Stomach (tissue), 4 donors: ENCODE measurements around the gene PDLIM4.

Source experiments
- CTCF ChIP-seq, 7 experiments: fragments of 450-650 bp in 4 of 7; fragments of 200-600 bp in 3 of 7; sonication (generic) in 3 of 7; IDR thresholded peaks; one replicate each; pipeline ENCODE4 v1.5.1; 2016 to 2019; ENCODE audit warnings: antibody characterized with exemption in 7 of 7, control low read depth in 2 of 7, mild to moderate bottlenecking in 1 of 7
- EP300 ChIP-seq: sonication (generic); formaldehyde crosslinking; IDR thresholded peaks from one replicate; pipeline ENCODE4 v1.6.1; 2017; ENCODE audit warnings: antibody characterized with exemption
- POLR2A ChIP-seq, 4 donors: fragments of 450-650 bp; IDR thresholded peaks; one replicate each; pipeline ENCODE4 v1.6.1; 2016; ENCODE audit warnings: antibody characterized with exemption in 4 of 4, control low read depth in 2 of 4, mild to moderate bottlenecking in 1 of 4, moderate library complexity in 1 of 4
- POLR2AphosphoS5 ChIP-seq, 3 donors: sonication (generic); formaldehyde crosslinking; IDR thresholded peaks; one replicate each; pipeline ENCODE4 v1.6.1; 2016; ENCODE audit warnings: antibody characterized with exemption in 3 of 3

GRCh38 chr5:132209131-132209530, 48.4 kb upstream of the PDLIM4 start:
- TF ChIP-seq CTCF (IDR thresholded peaks at IDR 0.05), result no peak
- TF ChIP-seq POLR2AphosphoS5 (IDR thresholded peaks at IDR 0.05), result no peak
- TF ChIP-seq POLR2A (IDR thresholded peaks at IDR 0.05), result no peak
- no peak for TF ChIP-seq EP300
